GM13977 (cell line): Measurements from ENCODE around the gene MARK2.

Experiments
- DNase-seq: peaks from one replicate; pipeline ENCODE4 v3.0.0; 2012; ENCODE audit warnings: low spot score
- in situ Hi-C: fragments of 300-500 bp; cut with MboI; formaldehyde crosslinking; loops from one replicate; pipeline ENCODE4 v1.12.0; 2022; ENCODE audit warnings: low sequenced_read_pairs, low pct_unique_long_range_greater_than_20kb, mixed read lengths, inconsistent platforms; ENCODE audit not compliant: unreplicated experiment
- TF ChIP-seq, protein P1 (sequence below): IDR thresholded peaks from 2 replicates; pipeline ENCODE4 v1.5.1; 2012; ENCODE audit warnings: mild to moderate bottlenecking, control low read depth; ENCODE audit not compliant: insufficient read depth; ENCODE audit errors: extremely low read depth, missing control alignments

The MARK2 gene

DNA sequence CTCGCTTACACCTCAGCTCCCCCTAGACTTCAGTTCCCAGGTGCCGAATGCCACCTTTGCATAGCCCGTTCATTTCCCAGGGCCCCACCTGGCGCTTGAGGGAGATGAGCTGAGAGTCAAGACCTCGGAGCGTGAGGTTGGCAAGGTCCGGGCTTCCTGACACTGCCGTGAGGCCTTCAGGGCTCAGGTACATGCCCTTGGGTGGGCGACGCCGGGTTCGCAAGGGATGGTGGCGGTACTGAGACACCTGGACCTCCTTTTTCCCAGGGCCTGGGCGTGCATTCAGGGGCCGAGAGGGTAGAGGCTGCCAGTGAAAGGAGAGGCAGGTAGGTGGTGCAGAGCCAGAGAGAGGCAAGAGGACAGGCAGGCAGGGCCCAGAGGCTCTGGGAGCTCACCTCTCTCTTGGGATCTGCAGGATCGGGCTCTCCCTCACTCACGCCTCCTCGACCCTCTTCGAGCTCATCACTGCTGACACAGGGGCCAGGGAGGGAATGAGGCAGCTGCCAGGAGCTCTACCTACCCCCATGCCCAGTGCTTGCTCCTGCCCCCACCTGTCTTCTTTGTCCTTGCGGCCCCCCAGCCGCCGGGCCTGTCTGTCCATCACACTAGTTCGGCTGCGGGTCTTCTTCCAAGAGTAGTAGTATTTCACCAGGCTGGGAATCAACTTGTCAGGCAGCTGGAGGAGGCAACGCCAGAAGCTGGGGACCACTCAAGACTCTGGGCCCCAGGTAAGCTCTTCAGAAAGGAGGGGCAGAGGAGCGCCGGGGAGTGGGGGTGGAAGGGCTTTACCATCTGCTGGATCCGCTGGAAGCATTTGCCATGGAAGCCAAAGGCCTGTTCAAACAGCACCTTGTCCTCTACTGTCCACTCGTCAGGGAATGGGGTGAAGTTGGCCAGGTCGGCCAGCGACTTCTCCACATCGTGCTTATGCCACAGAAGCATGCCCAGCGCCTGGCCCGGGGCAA lies 75.2 kb downstream of the MARK2 start:
- no peak for DNase-seq
- in situ Hi-C loops, result no loop called here
- TF ChIP-seq, protein P1, sequence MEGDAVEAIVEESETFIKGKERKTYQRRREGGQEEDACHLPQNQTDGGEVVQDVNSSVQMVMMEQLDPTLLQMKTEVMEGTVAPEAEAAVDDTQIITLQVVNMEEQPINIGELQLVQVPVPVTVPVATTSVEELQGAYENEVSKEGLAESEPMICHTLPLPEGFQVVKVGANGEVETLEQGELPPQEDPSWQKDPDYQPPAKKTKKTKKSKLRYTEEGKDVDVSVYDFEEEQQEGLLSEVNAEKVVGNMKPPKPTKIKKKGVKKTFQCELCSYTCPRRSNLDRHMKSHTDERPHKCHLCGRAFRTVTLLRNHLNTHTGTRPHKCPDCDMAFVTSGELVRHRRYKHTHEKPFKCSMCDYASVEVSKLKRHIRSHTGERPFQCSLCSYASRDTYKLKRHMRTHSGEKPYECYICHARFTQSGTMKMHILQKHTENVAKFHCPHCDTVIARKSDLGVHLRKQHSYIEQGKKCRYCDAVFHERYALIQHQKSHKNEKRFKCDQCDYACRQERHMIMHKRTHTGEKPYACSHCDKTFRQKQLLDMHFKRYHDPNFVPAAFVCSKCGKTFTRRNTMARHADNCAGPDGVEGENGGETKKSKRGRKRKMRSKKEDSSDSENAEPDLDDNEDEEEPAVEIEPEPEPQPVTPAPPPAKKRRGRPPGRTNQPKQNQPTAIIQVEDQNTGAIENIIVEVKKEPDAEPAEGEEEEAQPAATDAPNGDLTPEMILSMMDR, result no peak

DNA sequence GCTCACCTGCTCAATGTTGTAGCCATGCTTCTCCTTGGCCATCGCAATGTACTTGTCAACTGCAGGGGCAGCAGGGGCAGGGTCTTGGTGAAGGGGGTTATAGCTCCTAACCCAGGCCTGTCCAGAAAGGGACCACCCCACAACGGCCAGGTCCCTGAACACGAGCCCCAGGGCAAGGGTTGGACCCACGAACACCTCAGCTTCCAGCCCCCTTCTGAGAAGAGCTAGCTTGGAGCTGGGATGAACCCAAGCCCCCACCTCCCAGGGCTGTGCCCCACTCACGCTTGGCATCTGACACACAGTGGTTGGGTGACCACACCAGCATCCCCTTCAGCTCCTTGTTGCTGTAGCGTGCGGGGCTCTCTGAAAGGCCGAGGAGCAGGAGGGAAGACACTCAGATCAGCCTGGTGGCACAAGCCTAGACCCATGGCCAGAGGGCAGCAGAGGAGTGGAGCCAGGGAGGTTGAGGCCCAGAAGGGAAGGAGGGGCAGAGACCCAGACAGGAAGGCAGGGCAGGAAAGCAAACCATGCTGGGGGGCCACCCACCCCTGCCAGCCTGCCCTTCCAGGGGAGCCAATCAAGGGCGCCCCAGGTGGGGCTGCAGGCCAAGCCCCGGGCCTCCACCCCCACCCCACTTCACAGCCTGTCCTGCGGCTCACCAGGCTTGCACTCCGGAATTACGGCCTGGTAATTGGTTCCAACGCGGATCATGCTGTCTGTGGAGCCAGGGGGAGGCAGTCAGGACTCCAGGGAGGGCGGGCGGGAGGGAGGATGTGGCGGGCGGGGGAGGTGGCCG lies 76.2 kb downstream of the MARK2 start:
- TF ChIP-seq, protein P1, result no peak
- no peak for DNase-seq
- in situ Hi-C loops, result no loop called here

- DNase-seq, result peak; percentile 76
- in situ Hi-C loops, result no loop called here
- TF ChIP-seq, protein P1, result peak; percentile 62
These were observed 77.3 kb downstream of the MARK2 start for GRCh38 chr11:63915961-63916836.

GRCh38 chr11:63916837-63917691 lies 78.2 kb downstream of the MARK2 start, which contains the start of gene RCOR2:
TSS of gene RCOR2 (minus strand) at chr11:63917164. CDS start at chr11:63916456, 708 bp downstream.
- in situ Hi-C loops, result no loop called here
- TF ChIP-seq, protein P1, result no peak
- peak; percentile 94 for DNase-seq

DNA sequence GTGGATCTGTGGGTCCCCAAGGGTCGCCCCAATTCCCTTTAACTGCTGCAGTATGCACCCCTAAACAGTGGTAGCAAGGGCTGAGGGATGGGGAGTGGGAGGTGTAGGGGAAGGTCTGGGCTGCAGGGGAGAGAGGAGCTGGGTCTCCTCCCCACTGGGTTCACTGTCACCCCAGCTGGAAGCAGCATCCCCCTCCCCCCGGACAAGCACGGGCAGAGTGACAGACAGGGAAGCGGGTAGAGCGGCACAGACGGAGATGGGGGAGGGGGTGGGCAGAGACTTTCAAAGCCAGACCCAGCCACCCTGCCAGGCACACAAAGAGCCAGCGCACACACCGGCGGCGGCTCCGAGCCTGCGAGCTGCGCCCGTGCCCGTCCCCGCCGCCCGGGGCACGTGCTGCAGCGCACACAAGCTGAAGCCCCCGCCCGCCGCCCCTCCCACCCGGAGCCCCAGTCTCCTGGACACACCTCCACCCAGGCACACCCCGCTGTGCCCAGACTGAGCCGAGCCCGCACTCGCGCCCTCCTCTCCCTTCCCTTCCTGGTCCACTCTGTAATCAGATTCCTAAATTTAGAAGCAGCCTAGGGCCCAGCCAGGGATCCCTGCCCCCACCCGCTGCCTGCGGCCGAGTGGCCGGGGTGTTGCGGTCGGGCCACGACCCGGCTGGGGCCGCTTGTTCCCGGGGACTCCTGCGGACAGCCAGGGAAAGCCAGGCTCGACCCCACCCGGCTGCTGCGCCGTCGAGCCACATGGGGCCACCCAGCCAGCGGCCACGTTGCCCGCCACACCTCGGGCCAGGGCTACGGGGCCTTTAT lies 79.0 kb downstream of the MARK2 start:
- DNase-seq, result peak; percentile 69
- TF ChIP-seq, protein P1, result no peak
- in situ Hi-C loops, result no loop called here
